Breast epithelium (tissue), 4 donors: ENCODE results near the gene OXSR1. TPM values are rescaled to one million over a fixed set of nuclear protein-coding genes. Genes with fewer than 3 reads are reported as not detected.
A peak's percentile ranks its signal among the peaks of the same experiment; 100 is the strongest.
"Not testable (repeated sequence)": the region's sequence is repeated elsewhere in the genome, so short reads cannot be mapped to it uniquely, and the experiment has no call there.

Experiments used
- DNase-seq, 2 donors: peaks; one replicate each; pipeline ENCODE4 v3.0.0-alpha.2; 2019; ENCODE audit warnings: low spot score in 2 of 2
- H3K27ac ChIP-seq, 2 donors: fragments of 200-600 bp; sonication (generic) in 1 of 2; one replicate each; pipeline ENCODE4 v1.5.1; 2016 to 2019; ENCODE audit warnings: mild to moderate bottlenecking in 1 of 2
- H3K27me3 ChIP-seq, 2 donors: fragments of 200-600 bp; sonication (generic) in 1 of 2; one replicate each; pipeline versions ENCODE4 v1.5.1 to v1.6.0; 2017 to 2019; ENCODE audit warnings: control low read depth in 1 of 2, mild to moderate bottlenecking in 1 of 2
- H3K36me3 ChIP-seq: fragments of 200-600 bp; one replicate; pipeline ENCODE4 v1.5.1; 2019
- H3K4me1 ChIP-seq, 2 donors: fragments of 200-600 bp; sonication (generic); one replicate each; pipeline ENCODE4 v1.5.1; 2016 to 2019; ENCODE audit warnings: control low read depth in 1 of 2
- H3K4me3 ChIP-seq, 3 donors: fragments of 200-600 bp; sonication (generic); 1 replicate in 2 of 3; 2 replicates in 1 of 3; pipeline ENCODE4 v1.5.1; 2016 to 2019; ENCODE audit warnings: mild to moderate bottlenecking in 3 of 3, moderate library complexity in 2 of 3
- H3K9me3 ChIP-seq, 2 donors: fragments of 200-600 bp; sonication (generic) in 1 of 2; one replicate each; pipeline ENCODE4 v1.5.1; 2016 to 2019; ENCODE audit warnings: control low read depth in 1 of 2
- POLR2A ChIP-seq: fragments of 450-650 bp; IDR thresholded peaks from one replicate; pipeline ENCODE4 v1.6.1; 2016; ENCODE audit warnings: antibody characterized with exemption, mild to moderate bottlenecking, moderate library complexity
- POLR2AphosphoS5 ChIP-seq, 3 donors: sonication (generic); formaldehyde crosslinking; IDR thresholded peaks; one replicate each; pipeline ENCODE4 v1.6.1; 2017; ENCODE audit warnings: antibody characterized with exemption in 3 of 3
- intact Hi-C: fragments of 100-400 bp; cut with DNase I; formaldehyde crosslinking; loops from one replicate; pipeline ENCODE4 v1.15.1; 2023; ENCODE audit warnings: low total_unique reads
- total RNA-seq, 3 donors: library from RNA; depleted of rRNA; stranded (reverse); fragments of >200 nt; gene quantifications; one replicate each; pipeline ENCODE4 v1.1.0, GENCODE V29; 2016
- TF ChIP-seq, protein P1 (sequence below), 3 donors: fragments of 450-650 bp; IDR thresholded peaks; one replicate each; pipeline ENCODE4 v1.5.1; 2016 to 2017; ENCODE audit warnings: antibody characterized with exemption in 3 of 3, mild to moderate bottlenecking in 3 of 3, moderate library complexity in 3 of 3

Gene OXSR1
- total RNA-seq, 3 donors from 2014 or later, result 29.0 to 41.6 (median 33.1) TPM

DNA sequence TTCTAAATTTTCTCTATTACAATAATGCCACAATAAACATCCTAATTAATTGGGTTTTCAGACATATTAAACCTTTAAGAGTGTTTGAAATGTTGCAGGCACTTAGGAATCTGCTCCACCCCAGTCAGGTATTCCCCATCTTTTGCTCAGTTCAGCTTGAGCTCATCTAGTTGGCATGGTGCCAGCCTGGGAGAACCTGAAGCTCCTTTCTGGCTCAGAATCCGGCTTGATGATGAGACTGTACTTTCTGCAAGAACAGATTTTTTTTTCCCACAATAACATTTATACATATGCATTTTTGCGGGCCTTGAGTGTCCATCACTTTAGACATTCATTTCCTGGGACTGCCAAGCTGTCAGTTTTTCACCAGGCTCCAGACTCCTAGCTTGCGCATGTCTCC lies 7.7 kb upstream of the OXSR1 start:
- H3K36me3 ChIP-seq, result no peaks in the 10 kb centered on the region
- intact Hi-C loops, result no loop called here
- H3K4me3 ChIP-seq, result no peak overlapping the region
- H3K27ac ChIP-seq, result no peak overlapping the region
- H3K9me3 ChIP-seq, result no peaks in the 10 kb centered on the region
- TF ChIP-seq, protein P1, sequence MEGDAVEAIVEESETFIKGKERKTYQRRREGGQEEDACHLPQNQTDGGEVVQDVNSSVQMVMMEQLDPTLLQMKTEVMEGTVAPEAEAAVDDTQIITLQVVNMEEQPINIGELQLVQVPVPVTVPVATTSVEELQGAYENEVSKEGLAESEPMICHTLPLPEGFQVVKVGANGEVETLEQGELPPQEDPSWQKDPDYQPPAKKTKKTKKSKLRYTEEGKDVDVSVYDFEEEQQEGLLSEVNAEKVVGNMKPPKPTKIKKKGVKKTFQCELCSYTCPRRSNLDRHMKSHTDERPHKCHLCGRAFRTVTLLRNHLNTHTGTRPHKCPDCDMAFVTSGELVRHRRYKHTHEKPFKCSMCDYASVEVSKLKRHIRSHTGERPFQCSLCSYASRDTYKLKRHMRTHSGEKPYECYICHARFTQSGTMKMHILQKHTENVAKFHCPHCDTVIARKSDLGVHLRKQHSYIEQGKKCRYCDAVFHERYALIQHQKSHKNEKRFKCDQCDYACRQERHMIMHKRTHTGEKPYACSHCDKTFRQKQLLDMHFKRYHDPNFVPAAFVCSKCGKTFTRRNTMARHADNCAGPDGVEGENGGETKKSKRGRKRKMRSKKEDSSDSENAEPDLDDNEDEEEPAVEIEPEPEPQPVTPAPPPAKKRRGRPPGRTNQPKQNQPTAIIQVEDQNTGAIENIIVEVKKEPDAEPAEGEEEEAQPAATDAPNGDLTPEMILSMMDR (IDR thresholded peaks at IDR 0.05), result no peak
- TF ChIP-seq POLR2A, result no peak
- no peaks in the 10 kb centered on the region for H3K27me3 ChIP-seq
- DNase-seq, result no peak
- H3K4me1 ChIP-seq, result no peaks in the 10 kb centered on the region

DNA sequence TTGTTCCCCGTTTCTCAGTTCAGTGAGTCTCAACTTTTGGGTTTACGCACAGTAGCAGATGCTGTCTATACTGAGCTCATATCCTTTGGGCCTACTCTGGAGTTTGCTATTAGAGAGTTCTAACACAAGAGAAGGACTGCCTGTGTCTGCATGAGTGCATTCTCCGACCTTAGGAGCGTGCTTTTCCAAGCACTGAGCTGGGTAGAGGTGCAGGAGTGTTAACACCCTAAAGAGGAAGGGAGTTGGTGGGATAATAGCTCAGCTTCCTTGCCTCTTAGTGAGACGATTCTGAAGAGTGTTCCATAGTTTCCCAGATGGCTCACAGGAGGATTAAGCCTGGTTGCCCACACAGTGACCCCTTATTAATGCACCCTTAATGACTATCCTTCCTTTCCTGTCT lies 6.9 kb upstream of the OXSR1 start:
- H3K4me3 ChIP-seq, result no peak overlapping the region
- no peak overlapping the region for H3K27ac ChIP-seq
- no peak for DNase-seq
- intact Hi-C loops, result no loop called here
- no peaks in the 10 kb centered on the region for H3K36me3 ChIP-seq
- no peaks in the 10 kb centered on the region for H3K4me1 ChIP-seq
- TF ChIP-seq POLR2AphosphoS5 (IDR thresholded peaks at IDR 0.05), result no peak
- no peak for TF ChIP-seq POLR2A
- TF ChIP-seq, protein P1 (IDR thresholded peaks at IDR 0.05), result no peak
- H3K9me3 ChIP-seq, result no peaks in the 10 kb centered on the region
- H3K27me3 ChIP-seq, result no peaks in the 10 kb centered on the region

DNA sequence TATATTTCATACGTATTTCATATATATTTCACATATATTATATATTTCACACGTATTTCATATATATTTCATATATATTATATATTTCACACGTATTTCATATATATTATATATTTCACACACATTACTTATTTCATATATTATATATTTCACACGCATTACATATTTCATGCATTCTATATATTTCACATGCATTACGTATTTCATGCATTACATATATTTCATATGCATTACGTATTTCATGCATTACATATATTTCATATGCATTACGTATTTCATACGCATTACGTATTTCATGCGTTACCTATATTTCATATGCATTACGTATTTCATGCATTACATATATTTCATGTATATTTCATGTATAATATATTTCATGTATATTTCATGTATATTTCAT lies 4.6 kb upstream of the OXSR1 start:
- H3K36me3 ChIP-seq, H3K4me3 ChIP-seq, intact Hi-C loops, H3K27me3 ChIP-seq, H3K4me1 ChIP-seq, H3K27ac ChIP-seq, DNase-seq, H3K9me3 ChIP-seq: not testable (repeated sequence)

DNA sequence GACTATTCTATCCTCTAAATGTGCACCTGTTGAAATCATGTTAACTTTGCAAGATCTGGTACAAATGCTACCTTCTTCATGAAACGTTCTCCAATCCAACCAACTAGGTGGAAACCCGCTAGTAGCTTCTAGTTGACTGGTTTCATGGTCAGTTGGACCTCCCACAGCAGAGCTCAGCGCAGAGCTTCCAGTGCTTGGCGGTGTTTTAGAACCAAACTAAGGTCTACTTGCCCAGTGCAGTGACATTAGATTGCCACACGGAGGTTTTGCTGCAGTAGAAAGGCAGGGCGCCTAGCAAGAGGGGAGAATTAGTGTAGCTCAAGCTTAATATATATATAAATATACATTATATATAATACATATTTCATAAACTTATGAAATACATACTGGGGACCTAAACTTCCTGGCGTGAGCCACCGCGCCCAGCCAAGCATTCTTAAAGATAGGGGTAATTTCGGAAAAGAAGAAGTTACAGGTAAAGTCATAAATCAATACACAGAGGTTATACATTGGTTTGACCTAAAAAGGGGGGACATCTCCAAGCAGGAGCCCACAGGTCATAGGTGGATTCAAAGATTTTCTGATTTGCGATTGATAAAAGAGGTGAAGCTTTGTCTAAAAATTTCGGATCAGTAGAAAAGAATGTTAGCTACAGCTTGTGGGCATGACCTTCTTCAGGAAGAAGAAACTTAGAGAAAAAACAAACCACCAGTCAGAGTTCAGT lies 2.1 kb upstream of the OXSR1 start:
- H3K4me1 ChIP-seq, result peaks cover 0 to 4% of the 10 kb centered on the region in 2 donors
- H3K27ac ChIP-seq, result no peak overlapping the region
- no peaks in the 10 kb centered on the region for H3K36me3 ChIP-seq
- no peaks in the 10 kb centered on the region for H3K9me3 ChIP-seq
- DNase-seq, result no peak
- no peak overlapping the region for H3K4me3 ChIP-seq
- TF ChIP-seq, protein P1 (IDR thresholded peaks at IDR 0.05), result no peak
- TF ChIP-seq POLR2AphosphoS5 (IDR thresholded peaks at IDR 0.05), result no peak
- no peak for TF ChIP-seq POLR2A
- intact Hi-C loops, result no loop called here
- no peaks in the 10 kb centered on the region for H3K27me3 ChIP-seq

DNA sequence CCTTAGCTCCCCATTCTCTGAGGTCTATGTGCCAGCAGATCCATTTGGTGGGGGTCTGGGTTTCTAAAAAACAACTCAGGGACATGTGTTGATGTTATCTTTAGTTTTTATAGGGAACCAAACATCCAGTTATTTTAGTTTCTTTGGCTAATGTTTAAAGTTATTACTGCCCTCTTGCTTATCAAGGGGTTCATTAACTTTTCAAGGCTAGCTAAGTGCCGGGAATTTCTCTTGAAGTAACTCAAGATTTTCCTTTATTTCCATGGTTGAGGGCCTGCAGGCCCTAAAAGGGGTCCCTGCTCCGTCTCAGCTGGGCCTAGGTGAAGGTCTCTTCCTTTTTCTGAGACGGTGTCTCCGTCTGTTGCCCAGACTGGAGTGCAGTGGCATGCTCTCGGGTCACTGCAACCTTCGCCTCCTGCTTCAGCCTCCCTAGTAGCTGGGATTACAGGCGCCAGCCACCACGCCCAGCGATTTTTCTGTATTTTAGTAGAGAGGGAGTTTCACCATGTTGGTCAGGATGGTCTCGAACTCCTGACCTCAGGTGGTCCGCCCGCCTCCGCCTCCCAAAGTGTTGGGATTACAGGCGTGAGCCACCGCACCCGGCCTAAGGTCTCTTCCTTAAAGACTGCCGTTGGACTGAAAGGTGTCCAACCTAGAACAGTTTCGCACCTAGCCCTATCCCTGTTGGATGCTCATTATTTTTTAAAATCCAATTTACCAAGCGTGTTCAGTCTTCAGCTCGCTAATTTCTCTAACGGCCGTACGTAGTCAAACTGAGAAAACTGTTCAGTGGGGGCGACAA lies 1.3 kb upstream of the OXSR1 start:
- Histone ChIP-seq H3K9me3 (no peaks in the 10 kb centered on the region), H3K36me3 (no peaks in the 10 kb centered on the region), H3K27me3 (no peaks in the 10 kb centered on the region), H3K4me3 (peak overlapping the region; percentile 73 to 98 (median 93)), H3K27ac (peak overlapping the region; percentile 97 to 99), H3K4me1 (peaks cover 0 to 4% of the 10 kb centered on the region in 2 donors)
- TF ChIP-seq, protein P1 (IDR thresholded peaks at IDR 0.05), result no peak
- TF ChIP-seq POLR2A, result no peak
- TF ChIP-seq POLR2AphosphoS5 (IDR thresholded peaks at IDR 0.05), result no peak
- intact Hi-C loops, result no loop called here
- DNase-seq, result no peak
